BJ (cell line): ENCODE data around the gene SNX32. TPM values are rescaled to one million over a fixed set of nuclear protein-coding genes. Genes with fewer than 3 reads are reported as not detected.

Experiments
- CTCF ChIA-PET: fragments of 350-600 bp; formaldehyde crosslinking; extraction: SDS; loops from one replicate; lab custom pipeline; 2021; ENCODE audit warnings: antibody characterized with exemption, inconsistent platforms; lab: Yijun Ruan, JAX
- POLR2A ChIA-PET: fragments of 300-600 bp; sonication (Branson Sonifier 250); formaldehyde crosslinking; extraction: SDS; loops from one replicate; lab custom pipeline; 2021; ENCODE audit warnings: antibody characterized with exemption; lab: Charles Lee
- DNase-seq: peaks from one replicate; pipeline ENCODE4 v3.0.0-alpha.2; 2011; ENCODE audit warnings: low read depth
- H3K27me3 ChIP-seq: 2 replicates; pipeline ENCODE4 v1.6.0; 2011; ENCODE audit warnings: low read length; ENCODE audit not compliant: control insufficient read depth, insufficient read depth
- H3K36me3 ChIP-seq: 2 replicates; pipeline ENCODE4 v1.5.1; 2011; ENCODE audit warnings: low read length; ENCODE audit not compliant: control insufficient read depth, insufficient read depth
- H3K4me3 ChIP-seq: 2 replicates; pipeline ENCODE4 v1.5.1; 2011; ENCODE audit warnings: low read depth, mild to moderate bottlenecking, control low read depth, low read length
- CTCF ChIP-seq: IDR thresholded peaks from 2 replicates; pipeline ENCODE4 v1.5.1; 2011; ENCODE audit warnings: low read depth, mild to moderate bottlenecking, control low read depth, inconsistent platforms, low read length, moderate library complexity; ENCODE audit not compliant: insufficient read depth
- polyA plus RNA-seq: library from polyadenylated mRNA; depleted of rRNA; stranded (reverse); fragments of >200 nt; gene quantifications from 2 replicates; pipeline ENCODE4 v1.2.3, GENCODE V29; 2011

Gene SNX32
- polyA plus RNA-seq, 1 experiment = 0.13 TPM

- no peak overlapping the region for H3K4me3 ChIP-seq
- H3K36me3 ChIP-seq = no peaks in the 10 kb centered on the region
- H3K27me3 ChIP-seq = peaks cover 18% of the 10 kb centered on the region
- CTCF ChIA-PET = interaction anchor here (8.2 kb wide), 1 partner anchor 15 kb away, joined by 57 read pairs; the partner anchor contains the start of gene AP5B1
- POLR2A ChIA-PET = no interaction called here
- TF ChIP-seq CTCF = no peak
- DNase-seq = no peak
These were observed 40.0 kb upstream of the SNX32 start for GRCh38 chr11:65793625-65794400.

GRCh38 chr11:65794570-65795510 is 38.9 kb upstream of the SNX32 start:
- POLR2A ChIA-PET = no interaction called here
- Histone ChIP-seq H3K4me3 (no peak overlapping the region), H3K27me3 (peaks cover 11% of the 10 kb centered on the region), H3K36me3 (no peaks in the 10 kb centered on the region)
- CTCF ChIA-PET = interaction anchor here (8.2 kb wide), 1 partner anchor 16 kb away, joined by 57 read pairs; the partner anchor contains the start of gene AP5B1
- no peak for TF ChIP-seq CTCF
- no peak for DNase-seq

- ChIA-PET POLR2A (no interaction called here), CTCF (interaction anchor here (1.0 to 2.5 kb wide), 2 partner anchors 17 to 19 kb away, joined by 4 to 13 read pairs; partner anchors contain the start of gene AP5B1)
- H3K27me3 ChIP-seq = peaks cover 16% of the 10 kb centered on the region
These were observed 36.8 kb upstream of the SNX32 start for GRCh38 chr11:65796726-65797601.

GRCh38 chr11:65797711-65798110 is 36.1 kb upstream of the SNX32 start:
- DNase-seq = no peak
- no peak for TF ChIP-seq CTCF
- POLR2A ChIA-PET = no interaction called here
- no peak overlapping the region for H3K4me3 ChIP-seq
- H3K36me3 ChIP-seq = no peaks in the 10 kb centered on the region
- H3K27me3 ChIP-seq = peaks cover 16% of the 10 kb centered on the region
- CTCF ChIA-PET = interaction anchor here (0.8 to 2.5 kb wide), 3 partner anchors 18 to 20 kb away, joined by 3 to 13 read pairs (median 4); partner anchors contain the start of gene AP5B1

More at GRCh38 chr11:65796726-65797601, 36.8 kb upstream of the SNX32 start:
- Histone ChIP-seq H3K4me3 (no peak overlapping the region), H3K36me3 (no peaks in the 10 kb centered on the region)
- no peak for DNase-seq
- no peak for TF ChIP-seq CTCF
